Activated CD8-positive, alpha-beta memory T cell treated with anti-CD3 and anti-CD28 coated beads, Interleukin-2, amount 10 ng/mL, durations not matched to agents 7 days and 5 days (primary cell): ENCODE data around the gene LHX5. TPM values are rescaled to one million over a fixed set of nuclear protein-coding genes. Genes with fewer than 3 reads are reported as not detected.
A peak's percentile ranks its signal among the peaks of the same experiment; 100 is the strongest.

Experiments
- ATAC-seq: fragments of 150-1000 bp; cut with Tn5 transposase; one replicate; pipeline ENCODE4 v1.10.0; 2021; ENCODE audit warnings: moderate library complexity
- CTCF ChIA-PET: fragments of 350-600 bp; sonication (Branson Sonifier 250); formaldehyde crosslinking; loops from one replicate; lab custom pipeline; 2021; ENCODE audit warnings: antibody characterized with exemption; lab: Charles Lee
- DNase-seq: peaks from one replicate; pipeline ENCODE4 v3.0.0-alpha.2; 2020
- H3K27ac Mint-ChIP-seq: one replicate; pipeline ENCODE4 v1.8.0; 2021; ENCODE audit warnings: mild to moderate bottlenecking, mixed read lengths
- H3K27me3 Mint-ChIP-seq: one replicate; pipeline ENCODE4 v1.8.0; 2021; ENCODE audit warnings: mixed read lengths
- H3K36me3 Mint-ChIP-seq: one replicate; pipeline ENCODE4 v1.8.0; 2021; ENCODE audit warnings: mild to moderate bottlenecking, mixed read lengths
- H3K4me1 Mint-ChIP-seq: one replicate; pipeline ENCODE4 v1.8.0; 2021; ENCODE audit warnings: mixed read lengths
- H3K4me3 Mint-ChIP-seq: one replicate; pipeline ENCODE4 v1.8.0; 2021; ENCODE audit warnings: mild to moderate bottlenecking, moderate library complexity, mixed read lengths
- H3K9me3 Mint-ChIP-seq: one replicate; pipeline ENCODE4 v1.8.0; 2022; ENCODE audit warnings: low read depth, mixed read lengths
- total RNA-seq, 2 experiments: library from RNA; stranded (reverse); gene quantifications; one replicate each; pipeline ENCODE4 v1.2.3, GENCODE V29; 2021

LHX5 gene
- total RNA-seq, 2 experiments from 2014 or later: not detected

GRCh38 chr12:113437729-113438100 lies 34.0 kb downstream of the LHX5 start:
- CTCF ChIA-PET: no interaction called here
- Mint-ChIP-seq H3K4me3 (no peak overlapping the region), H3K4me1 (no peaks in the 10 kb centered on the region), H3K27me3 (peaks cover 9% of the 10 kb centered on the region), H3K36me3 (no peaks in the 10 kb centered on the region), H3K27ac (no peak overlapping the region), H3K9me3 (no peaks in the 10 kb centered on the region)
- no peak for DNase-seq
- ATAC-seq: no peak

GRCh38 chr12:113436993-113437728 lies 34.5 kb downstream of the LHX5 start:
- Mint-ChIP-seq H3K27ac (no peak overlapping the region), H3K9me3 (no peaks in the 10 kb centered on the region), H3K4me1 (no peaks in the 10 kb centered on the region), H3K4me3 (no peak overlapping the region), H3K27me3 (peaks cover 9% of the 10 kb centered on the region), H3K36me3 (no peaks in the 10 kb centered on the region)
- CTCF ChIA-PET: no interaction called here
- DNase-seq (no peak), ATAC-seq (no peak)

- no peaks in the 10 kb centered on the region for H3K4me1 Mint-ChIP-seq
- no peak overlapping the region for H3K4me3 Mint-ChIP-seq
- CTCF ChIA-PET: no interaction called here
- DNase-seq: no peak
- H3K36me3 Mint-ChIP-seq: no peaks in the 10 kb centered on the region
- no peak for ATAC-seq
- H3K27ac Mint-ChIP-seq: no peak overlapping the region
- H3K27me3 Mint-ChIP-seq: peaks cover 9% of the 10 kb centered on the region
- H3K9me3 Mint-ChIP-seq: no peaks in the 10 kb centered on the region
These were observed 35.1 kb downstream of the LHX5 start for GRCh38 chr12:113436586-113436985.

GRCh38 chr12:113435367-113435766 lies 36.3 kb downstream of the LHX5 start:
- DNase-seq (no peak), ATAC-seq (no peak)
- no peaks in the 10 kb centered on the region for H3K9me3 Mint-ChIP-seq
- no peak overlapping the region for H3K27ac Mint-ChIP-seq
- no peaks in the 10 kb centered on the region for H3K36me3 Mint-ChIP-seq
- no peaks in the 10 kb centered on the region for H3K4me1 Mint-ChIP-seq
- H3K27me3 Mint-ChIP-seq: peaks cover 6% of the 10 kb centered on the region
- no peak overlapping the region for H3K4me3 Mint-ChIP-seq
- CTCF ChIA-PET: no interaction called here

GRCh38 chr12:113432986-113433385 lies 38.7 kb downstream of the LHX5 start:
- ATAC-seq: no peak
- no peak for DNase-seq
- H3K9me3 Mint-ChIP-seq: peaks cover 4% of the 10 kb centered on the region
- CTCF ChIA-PET: no interaction called here
- no peaks in the 10 kb centered on the region for H3K4me1 Mint-ChIP-seq
- peaks cover 7% of the 10 kb centered on the region for H3K27me3 Mint-ChIP-seq
- H3K36me3 Mint-ChIP-seq: no peaks in the 10 kb centered on the region
- no peak overlapping the region for H3K27ac Mint-ChIP-seq
- no peak overlapping the region for H3K4me3 Mint-ChIP-seq

- ATAC-seq (no peak), DNase-seq (no peak)
- CTCF ChIA-PET: interaction anchor here (1.3 kb wide), 1 partner anchor 11 kb away, joined by 3 read pairs; no protein-coding TSS in a partner anchor
- peaks cover 4% of the 10 kb centered on the region for H3K9me3 Mint-ChIP-seq
- H3K36me3 Mint-ChIP-seq: no peaks in the 10 kb centered on the region
- H3K27ac Mint-ChIP-seq: no peak overlapping the region
- H3K27me3 Mint-ChIP-seq: peaks cover 22% of the 10 kb centered on the region
- no peak overlapping the region for H3K4me3 Mint-ChIP-seq
- peaks cover 2% of the 10 kb centered on the region for H3K4me1 Mint-ChIP-seq
These were observed 43.2 kb downstream of the LHX5 start for GRCh38 chr12:113428482-113428881.

GRCh38 chr12:113427882-113428281 lies 43.8 kb downstream of the LHX5 start:
- Mint-ChIP-seq H3K4me3 (no peak overlapping the region), H3K36me3 (no peaks in the 10 kb centered on the region), H3K4me1 (peaks cover 2% of the 10 kb centered on the region), H3K27me3 (peaks cover 22% of the 10 kb centered on the region), H3K9me3 (peaks cover 4% of the 10 kb centered on the region), H3K27ac (no peak overlapping the region)
- CTCF ChIA-PET: no interaction called here
- ATAC-seq: no peak
- no peak for DNase-seq

GRCh38 chr12:113425960-113426453 lies 45.7 kb downstream of the LHX5 start:
- ATAC-seq: no peak
- Mint-ChIP-seq H3K4me1 (peaks cover 13% of the 10 kb centered on the region), H3K36me3 (no peaks in the 10 kb centered on the region), H3K27ac (no peak overlapping the region), H3K4me3 (no peak overlapping the region), H3K9me3 (peaks cover 4% of the 10 kb centered on the region), H3K27me3 (peaks cover 19% of the 10 kb centered on the region)
- DNase-seq: no peak
- CTCF ChIA-PET: interaction anchor here (0.6 to 2.3 kb wide), 28 partner anchors 8 to 350 kb away, joined by 3 to 13 read pairs (median 4); partner anchors contain the start of genes DDX54 and RITA1

- H3K4me3 Mint-ChIP-seq: no peak overlapping the region
- no peaks in the 10 kb centered on the region for H3K36me3 Mint-ChIP-seq
- peaks cover 17% of the 10 kb centered on the region for H3K27me3 Mint-ChIP-seq
- H3K27ac Mint-ChIP-seq: no peak overlapping the region
- peaks cover 13% of the 10 kb centered on the region for H3K4me1 Mint-ChIP-seq
- DNase-seq (peak; percentile 62), ATAC-seq (peak; percentile 67)
- CTCF ChIA-PET: interaction anchor here (0.6 to 2.3 kb wide), 30 partner anchors 9 to 1480 kb away, joined by 3 to 13 read pairs (median 4); partner anchors contain the start of genes DDX54 and RITA1
- peaks cover 3% of the 10 kb centered on the region for H3K9me3 Mint-ChIP-seq
These were observed 46.5 kb downstream of the LHX5 start for GRCh38 chr12:113424915-113425823.

GRCh38 chr12:113424456-113424855 lies 47.2 kb downstream of the LHX5 start:
- Mint-ChIP-seq H3K27ac (no peak overlapping the region), H3K36me3 (no peaks in the 10 kb centered on the region), H3K9me3 (no peaks in the 10 kb centered on the region), H3K4me1 (peaks cover 13% of the 10 kb centered on the region), H3K4me3 (no peak overlapping the region), H3K27me3 (peaks cover 14% of the 10 kb centered on the region)
- CTCF ChIA-PET: interaction anchor here (1.2 to 2.3 kb wide), 15 partner anchors 14 to 250 kb away, joined by 3 to 13 read pairs (median 6); no protein-coding TSS in a partner anchor
- no peak for DNase-seq
- ATAC-seq: no peak

- CTCF ChIA-PET: no interaction called here
- H3K4me3 Mint-ChIP-seq: no peak overlapping the region
- H3K27me3 Mint-ChIP-seq: peaks cover 14% of the 10 kb centered on the region
- H3K4me1 Mint-ChIP-seq: peaks cover 13% of the 10 kb centered on the region
- H3K27ac Mint-ChIP-seq: no peak overlapping the region
- H3K36me3 Mint-ChIP-seq: no peaks in the 10 kb centered on the region
- no peak for DNase-seq
- no peak for ATAC-seq
- H3K9me3 Mint-ChIP-seq: no peaks in the 10 kb centered on the region
These were observed 48.6 kb downstream of the LHX5 start for GRCh38 chr12:113422886-113423669.

- ATAC-seq (peak; percentile 87), DNase-seq (peak; percentile 65)
- Mint-ChIP-seq H3K4me3 (peak within 1 kb of the TSS; percentile 69), H3K9me3 (no peaks in the 10 kb centered on the region), H3K27ac (peak within 1 kb of the TSS; percentile 82), H3K4me1 (peaks cover 13% of the 10 kb centered on the region), H3K36me3 (no peaks in the 10 kb centered on the region), H3K27me3 (peaks cover 12% of the 10 kb centered on the region)
- CTCF ChIA-PET: no interaction called here
These were observed 49.4 kb downstream of the LHX5 start, which contains the start of gene SDSL for GRCh38 chr12:113422030-113422885. TSS of gene SDSL (plus strand) at chr12:113422380. CDS start at chr12:113427983, 5,603 bp downstream.
